Activated CD8-positive, alpha-beta memory T cell treated with anti-CD3 and anti-CD28 coated beads for 36 hours (primary cell): Measurements from ENCODE around the gene STK32B. TPM values are rescaled to one million over a fixed set of nuclear protein-coding genes. Genes with fewer than 3 reads are reported as not detected.
"Not testable (repeated sequence)": the region's sequence is repeated elsewhere in the genome, so short reads cannot be mapped to it uniquely, and the experiment has no call there.

Experiments used
- CTCF ChIA-PET: fragments of 350-600 bp; sonication (Branson Sonifier 250); formaldehyde crosslinking; loops from one replicate; lab custom pipeline; 2021; ENCODE audit warnings: antibody characterized with exemption; lab: Charles Lee
- POLR2A ChIA-PET: fragments of 350-600 bp; sonication (Branson Sonifier 250); formaldehyde crosslinking; loops from one replicate; lab custom pipeline; 2021; ENCODE audit warnings: antibody characterized with exemption; lab: Charles Lee
- total RNA-seq, 2 experiments: library from RNA; stranded (reverse); gene quantifications; one replicate each; pipeline ENCODE4 v1.2.3, GENCODE V29; 2021

The STK32B gene
- total RNA-seq, 2 experiments from 2014 or later = not detected

GRCh38 chr4:5143306-5143861 lies 92.1 kb downstream of the STK32B start:
- POLR2A ChIA-PET = no interaction called here

GRCh38 chr4:5143940-5144339 lies 92.7 kb downstream of the STK32B start:
- ChIA-PET CTCF (no interaction called here), POLR2A (no interaction called here)

More at GRCh38 chr4:5143306-5143861, 92.1 kb downstream of the STK32B start:
- CTCF ChIA-PET = no interaction called here

GRCh38 chr4:5144384-5144783 lies 93.1 kb downstream of the STK32B start:
- POLR2A ChIA-PET = no interaction called here
- CTCF ChIA-PET = no interaction called here

GRCh38 chr4:5146248-5146647 lies 95.0 kb downstream of the STK32B start:
- ChIA-PET CTCF (no interaction called here), POLR2A (no interaction called here)

GRCh38 chr4:5152521-5152920 lies 101.2 kb downstream of the STK32B start:
- ChIA-PET CTCF (no interaction called here), POLR2A (no interaction called here)

- ChIA-PET CTCF (no interaction called here), POLR2A (no interaction called here)
Measured at GRCh38 chr4:5156682-5157081, 105.4 kb downstream of the STK32B start.

- ChIA-PET CTCF (no interaction called here), POLR2A (no interaction called here)
Measured at GRCh38 chr4:5157791-5158770, 106.8 kb downstream of the STK32B start.

GRCh38 chr4:5158825-5159224 lies 107.5 kb downstream of the STK32B start:
- ChIA-PET CTCF (no interaction called here), POLR2A (no interaction called here)

GRCh38 chr4:5160668-5161067 lies 109.4 kb downstream of the STK32B start:
- POLR2A ChIA-PET = no interaction called here

GRCh38 chr4:5162909-5163508 lies 111.7 kb downstream of the STK32B start:
- ChIA-PET CTCF (no interaction called here), POLR2A (no interaction called here)

More at GRCh38 chr4:5160668-5161067, 109.4 kb downstream of the STK32B start:
- CTCF ChIA-PET = no interaction called here

GRCh38 chr4:5164221-5164912 lies 113.1 kb downstream of the STK32B start:
- ChIA-PET CTCF (no interaction called here), POLR2A (no interaction called here)

- CTCF ChIA-PET = no interaction called here
Measured at GRCh38 chr4:5165420-5166369, 114.4 kb downstream of the STK32B start.

GRCh38 chr4:5166377-5166776 lies 115.1 kb downstream of the STK32B start:
- CTCF ChIA-PET = no interaction called here
- POLR2A ChIA-PET = no interaction called here

More at GRCh38 chr4:5165420-5166369, 114.4 kb downstream of the STK32B start:
- POLR2A ChIA-PET = no interaction called here

GRCh38 chr4:5168891-5169290 lies 117.6 kb downstream of the STK32B start:
- CTCF ChIA-PET = no interaction called here
- POLR2A ChIA-PET = no interaction called here

GRCh38 chr4:5175836-5176235 lies 124.6 kb downstream of the STK32B start:
- POLR2A ChIA-PET, CTCF ChIA-PET: not testable (repeated sequence)

- ChIA-PET POLR2A (no interaction called here), CTCF (no interaction called here)
Measured at GRCh38 chr4:5184606-5185005, 133.3 kb downstream of the STK32B start.

GRCh38 chr4:5185551-5185950 lies 134.3 kb downstream of the STK32B start:
- POLR2A ChIA-PET = no interaction called here

GRCh38 chr4:5186271-5187064 lies 135.2 kb downstream of the STK32B start:
- CTCF ChIA-PET = no interaction called here
- POLR2A ChIA-PET = no interaction called here

More at GRCh38 chr4:5185551-5185950, 134.3 kb downstream of the STK32B start:
- CTCF ChIA-PET = no interaction called here
